ENCODE results near the gene DHX58.
A peak's percentile ranks its signal among the peaks of the same experiment; 100 is the strongest.

DHX58 gene

GRCh38 chr17:42133461-42134041 is 21.0 kb upstream of the DHX58 start:
- Mint-ChIP-seq H3K27me3 (no peaks in the 10 kb centered on the region), H3K9me3 (no peaks in the 10 kb centered on the region), H3K4me1 (peaks cover 66% of the 10 kb centered on the region), H3K4me3 (peak overlapping the region in 1 of 2 donors; percentile 36), H3K27ac (no peak overlapping the region)
- ATAC-seq (peak; percentile 75), DNase-seq (no peak)

DNA sequence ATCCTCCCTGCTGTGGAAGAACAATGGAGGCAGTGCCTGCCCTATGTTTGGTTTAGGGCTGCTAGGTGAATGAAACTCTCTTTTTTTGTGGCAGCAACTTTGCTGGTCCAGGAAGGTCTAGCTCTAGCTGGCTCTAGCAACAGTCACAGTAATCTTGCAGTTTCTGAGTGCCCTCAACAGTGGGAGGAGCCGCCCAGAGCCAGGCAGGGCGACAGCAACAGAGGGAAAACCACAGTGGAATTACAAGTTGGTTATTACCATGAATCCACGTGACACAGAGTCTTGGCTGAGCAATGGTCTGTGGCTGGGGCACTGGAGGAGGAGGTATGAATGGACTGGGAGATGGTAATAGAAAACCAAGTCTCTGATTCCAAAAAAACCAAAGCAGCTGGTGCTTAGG is 20.4 kb upstream of the DHX58 start:
- DNase-seq = peak in 1 of 2 donors; percentile 52
- H3K27ac Mint-ChIP-seq = peak overlapping the region; percentile 68 to 88

GRCh38 chr17:42131981-42132432 is 19.5 kb upstream of the DHX58 start:
- DNase-seq (no peak), ATAC-seq (no peak)
- H3K4me3 Mint-ChIP-seq = no peak overlapping the region
- H3K27me3 Mint-ChIP-seq = no peaks in the 10 kb centered on the region
- peak overlapping the region in 1 of 2 donors; percentile 88 for H3K27ac Mint-ChIP-seq
- H3K9me3 Mint-ChIP-seq = no peaks in the 10 kb centered on the region
- H3K4me1 Mint-ChIP-seq = peaks cover 62% of the 10 kb centered on the region

More for the DNA sequence above, 20.4 kb upstream of the DHX58 start:
- H3K27me3 Mint-ChIP-seq = no peaks in the 10 kb centered on the region
- H3K4me1 Mint-ChIP-seq = peaks cover 67% of the 10 kb centered on the region
- H3K4me3 Mint-ChIP-seq = peak overlapping the region; percentile 23 to 36
- no peaks in the 10 kb centered on the region for H3K9me3 Mint-ChIP-seq
- ATAC-seq = peak; percentile 86

DNA sequence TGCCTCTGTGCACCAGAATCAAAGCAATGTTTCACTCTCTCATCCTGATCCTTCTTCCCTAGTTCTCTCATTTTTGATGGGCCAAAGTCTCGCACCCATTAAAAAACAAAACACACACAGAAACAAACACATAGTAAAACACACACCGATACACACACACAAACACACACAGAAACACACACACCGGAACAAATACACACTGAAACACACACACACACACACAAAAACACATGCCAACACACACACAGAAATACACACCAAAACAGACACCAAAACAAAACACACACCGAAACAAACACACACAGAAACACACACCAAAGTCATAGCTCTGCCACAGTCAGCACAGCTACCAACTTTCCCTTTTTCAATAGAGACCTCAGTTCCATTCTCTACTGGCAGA is 18.7 kb upstream of the DHX58 start:
- ATAC-seq (no peak), DNase-seq (no peak)
- Mint-ChIP-seq H3K27ac (peak overlapping the region in 1 of 2 donors; percentile 24), H3K4me3 (no peak overlapping the region), H3K9me3 (no peaks in the 10 kb centered on the region), H3K4me1 (peaks cover 55% of the 10 kb centered on the region), H3K27me3 (no peaks in the 10 kb centered on the region)

GRCh38 chr17:42130310-42130936 is 17.9 kb upstream of the DHX58 start:
- DNase-seq = no peak
- H3K27ac Mint-ChIP-seq = peak overlapping the region in 1 of 2 donors; percentile 91

DNA sequence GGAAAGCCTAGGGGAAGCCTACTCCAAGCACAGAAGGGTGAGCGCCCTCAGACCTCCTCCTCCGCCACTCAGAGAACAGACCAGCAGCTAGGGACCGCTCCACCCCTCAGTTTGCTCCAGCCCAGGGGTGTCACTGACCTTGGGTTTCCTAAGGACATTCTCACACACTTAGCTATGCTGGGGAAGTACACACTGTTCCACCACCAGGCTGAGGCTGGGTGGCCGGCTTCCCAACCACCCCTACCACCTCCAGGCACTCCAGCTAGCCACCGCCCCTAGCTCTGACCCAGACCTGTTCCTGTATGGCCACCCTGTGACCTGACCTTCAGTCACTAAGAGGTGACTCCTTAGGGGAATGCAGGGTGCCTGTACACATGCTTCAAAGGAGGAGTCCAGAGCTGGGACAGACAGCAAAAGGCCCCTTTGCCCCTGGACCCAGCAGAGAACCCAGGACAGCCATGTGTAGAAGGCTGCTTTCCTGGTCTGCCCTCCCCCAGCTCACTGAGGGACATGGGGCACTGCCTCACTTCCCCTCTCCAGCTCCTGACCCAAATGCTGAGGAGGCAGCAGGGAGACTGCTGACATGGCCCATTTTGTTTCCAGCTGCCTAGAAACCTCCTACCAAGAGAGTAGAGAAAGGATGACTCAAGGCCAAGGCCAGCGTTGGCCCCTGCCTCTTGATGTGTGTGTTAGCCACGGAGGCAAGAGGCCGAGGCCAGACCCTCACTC is 16.8 kb upstream of the DHX58 start:
- DNase-seq (no peak), ATAC-seq (no peak)
- Mint-ChIP-seq H3K9me3 (no peaks in the 10 kb centered on the region), H3K27ac (peak overlapping the region; percentile 70 to 84), H3K4me1 (peaks cover 44% of the 10 kb centered on the region), H3K4me3 (no peak overlapping the region), H3K27me3 (no peaks in the 10 kb centered on the region)

More at GRCh38 chr17:42130310-42130936, 17.9 kb upstream of the DHX58 start:
- Mint-ChIP-seq H3K4me1 (peaks cover 46% of the 10 kb centered on the region), H3K27me3 (no peaks in the 10 kb centered on the region), H3K9me3 (no peaks in the 10 kb centered on the region), H3K4me3 (no peak overlapping the region)
- ATAC-seq = no peak

DNA sequence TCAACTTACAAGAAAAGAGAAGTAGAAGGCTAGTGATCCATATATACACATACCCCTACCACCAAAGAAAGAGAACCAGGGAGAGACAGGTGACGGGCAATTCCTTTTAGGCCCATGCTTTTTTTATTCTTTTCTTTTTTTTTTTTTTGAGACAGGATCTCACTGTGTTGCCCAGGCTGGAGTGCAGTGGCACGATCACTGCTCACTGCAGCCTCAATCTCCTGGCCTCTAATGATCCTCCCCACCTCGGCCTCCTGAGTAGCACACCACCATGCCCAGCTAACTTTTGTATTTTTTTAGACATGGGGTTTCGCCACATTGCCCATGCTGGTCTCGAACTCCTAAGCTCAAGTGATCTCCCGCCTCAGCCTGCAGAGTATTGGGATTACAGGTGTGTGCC is 14.9 kb upstream of the DHX58 start:
- no peak overlapping the region for H3K4me3 Mint-ChIP-seq
- ATAC-seq (no peak), DNase-seq (no peak)
- peak overlapping the region in 1 of 2 donors; percentile 34 for H3K27ac Mint-ChIP-seq
- no peaks in the 10 kb centered on the region for H3K27me3 Mint-ChIP-seq
- H3K9me3 Mint-ChIP-seq = no peaks in the 10 kb centered on the region
- peaks cover 27% of the 10 kb centered on the region for H3K4me1 Mint-ChIP-seq

DNA sequence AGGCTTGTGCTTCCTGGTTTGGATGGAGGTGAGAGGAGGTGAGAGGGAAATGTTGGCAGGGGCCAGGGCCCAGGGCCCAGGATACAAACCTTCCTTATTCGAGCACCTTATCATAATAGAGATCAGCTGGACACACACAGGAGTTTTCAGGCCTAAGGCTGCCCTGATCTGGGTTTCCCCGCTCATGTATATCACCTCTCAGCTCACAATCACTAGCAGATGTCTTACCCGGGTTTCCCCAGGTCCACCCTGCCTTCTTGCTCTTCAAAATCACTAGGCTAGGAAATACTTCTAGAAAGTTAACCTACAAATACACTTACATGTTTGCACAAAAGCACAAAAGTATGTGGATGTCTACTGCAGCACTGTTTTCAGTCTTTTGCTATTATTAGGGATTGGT is 14.3 kb upstream of the DHX58 start:
- H3K9me3 Mint-ChIP-seq = no peaks in the 10 kb centered on the region
- DNase-seq (no peak), ATAC-seq (no peak)
- H3K4me3 Mint-ChIP-seq = no peak overlapping the region
- H3K4me1 Mint-ChIP-seq = peaks cover 21% of the 10 kb centered on the region
- peak overlapping the region; percentile 16 to 74 for H3K27ac Mint-ChIP-seq
- H3K27me3 Mint-ChIP-seq = no peaks in the 10 kb centered on the region

GRCh38 chr17:42125565-42125964 is 13.1 kb upstream of the DHX58 start:
- Mint-ChIP-seq H3K9me3 (no peaks in the 10 kb centered on the region), H3K4me3 (no peak overlapping the region)
- no peak for ATAC-seq

DNA sequence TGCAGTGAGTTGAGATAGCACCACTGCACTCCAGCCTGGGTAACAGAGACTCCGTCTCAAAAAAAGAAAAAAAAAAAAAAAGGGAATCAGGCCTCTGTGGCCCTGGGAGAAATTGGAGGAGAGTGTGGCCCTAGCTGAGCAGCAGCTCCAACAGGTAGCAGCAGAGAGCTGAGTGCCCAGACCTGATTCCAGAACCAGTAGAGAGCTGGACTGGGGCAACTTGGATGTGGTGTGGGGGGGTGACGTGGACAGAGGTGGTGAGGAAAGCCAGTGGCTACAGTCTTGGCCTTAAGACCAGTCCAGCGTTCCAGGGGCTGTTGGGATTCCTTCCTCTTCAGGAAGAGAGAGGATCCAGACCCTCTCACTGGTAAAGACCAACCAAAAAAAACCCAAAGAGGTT is 11.7 kb upstream of the DHX58 start:
- no peak overlapping the region for H3K4me3 Mint-ChIP-seq
- ATAC-seq (no peak), DNase-seq (no peak)
- peaks cover 32% of the 10 kb centered on the region for H3K4me1 Mint-ChIP-seq
- no peaks in the 10 kb centered on the region for H3K9me3 Mint-ChIP-seq
- no peak overlapping the region for H3K27ac Mint-ChIP-seq
- no peaks in the 10 kb centered on the region for H3K27me3 Mint-ChIP-seq

More at GRCh38 chr17:42125565-42125964, 13.1 kb upstream of the DHX58 start:
- H3K27me3 Mint-ChIP-seq = no peaks in the 10 kb centered on the region
- DNase-seq = no peak
- H3K4me1 Mint-ChIP-seq = peaks cover 24% of the 10 kb centered on the region
- H3K27ac Mint-ChIP-seq = no peak overlapping the region

DNA sequence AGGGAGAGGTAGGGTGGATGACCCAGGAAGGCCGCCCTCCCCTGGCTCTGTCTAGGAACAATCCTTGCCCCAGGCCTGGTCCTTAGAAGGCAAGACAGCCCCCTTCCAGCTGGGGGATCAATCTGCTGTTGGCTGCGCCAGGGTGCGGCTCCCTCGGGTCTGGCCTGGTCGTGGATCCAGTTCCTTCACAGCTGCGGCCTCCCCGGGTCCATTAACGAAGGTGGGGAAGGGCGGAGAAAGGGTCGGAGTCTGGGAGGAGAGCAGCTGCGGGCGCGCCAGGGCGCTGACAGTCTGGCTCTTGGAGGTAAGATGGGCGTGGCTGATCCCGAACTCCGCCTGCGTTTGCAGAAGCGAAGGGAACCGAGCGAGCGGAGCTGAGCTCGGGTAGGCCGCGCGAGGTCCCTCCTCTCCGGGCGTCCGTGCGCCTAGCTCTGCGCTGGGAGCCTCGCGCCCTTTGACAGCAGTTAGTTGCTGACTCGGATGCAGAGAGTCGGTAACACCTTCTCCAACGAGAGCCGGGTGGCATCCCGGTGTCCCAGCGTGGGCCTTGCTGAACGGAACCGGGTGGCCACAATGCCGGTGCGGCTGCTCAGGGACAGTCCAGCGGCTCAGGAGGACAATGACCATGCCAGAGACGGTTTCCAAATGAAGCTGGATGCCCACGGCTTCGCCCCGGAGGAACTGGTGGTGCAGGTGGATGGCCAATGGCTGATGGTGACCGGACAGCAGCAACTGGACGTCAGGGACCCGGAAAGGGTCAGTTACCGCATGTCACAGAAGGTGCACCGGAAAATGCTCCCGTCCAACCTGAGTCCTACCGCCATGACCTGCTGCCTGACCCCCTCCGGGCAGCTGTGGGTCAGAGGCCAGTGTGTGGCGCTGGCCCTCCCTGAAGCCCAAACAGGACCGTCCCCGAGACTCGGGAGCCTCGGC is 10.1 kb upstream of the DHX58 start, which contains the start of gene HSPB9:
Gene HSPB9 (plus strand): TSS at position 434 of the 933 bp plus-strand sequence. CDS start 47 bp downstream, at position 481.
- Mint-ChIP-seq H3K4me1 (peaks cover 36% of the 10 kb centered on the region), H3K27ac (peak within 1 kb of the TSS; percentile 61 to 85), H3K27me3 (no peaks in the 10 kb centered on the region), H3K4me3 (peak within 1 kb of the TSS; percentile 78 to 81), H3K9me3 (no peaks in the 10 kb centered on the region)
- DNase-seq = no peak
- ATAC-seq = no peak

- ATAC-seq = peak; percentile 89
- H3K27me3 Mint-ChIP-seq = no peaks in the 10 kb centered on the region
Measured at GRCh38 chr17:42120770-42121769, 8.6 kb upstream of the DHX58 start, which contains the start of gene KAT2A. Gene KAT2A, minus strand, starts transcription at chr17:42121367. Its CDS starts 63 bp downstream, at chr17:42121304.

DNA sequence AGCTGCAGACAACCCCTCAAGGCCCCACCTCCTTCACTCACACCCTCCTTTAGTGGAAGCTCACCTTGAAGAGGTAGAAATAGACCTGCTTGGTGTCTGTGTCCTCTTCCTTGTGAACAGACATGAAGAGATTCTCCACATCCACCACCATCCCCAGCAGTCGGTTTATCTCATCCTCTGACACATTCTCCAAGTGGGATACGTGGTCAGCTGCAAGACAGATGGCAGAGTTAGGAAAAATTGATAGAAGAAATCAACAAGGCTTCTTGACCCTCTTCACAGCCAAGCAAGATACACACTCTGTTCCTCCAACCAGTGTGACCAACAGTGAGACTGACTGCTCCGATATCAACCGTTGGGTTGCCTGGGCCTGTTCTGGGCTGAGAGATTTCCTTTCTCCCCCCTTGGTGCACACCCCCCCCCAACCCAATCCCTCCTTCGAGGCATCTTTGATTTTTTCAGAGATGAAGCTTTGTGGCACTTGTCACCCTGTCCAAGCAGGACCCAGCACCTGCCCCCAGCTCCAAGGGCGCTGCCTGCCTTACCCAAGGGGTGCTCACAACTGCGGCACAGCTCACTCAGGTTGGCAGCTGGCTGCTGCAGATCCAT is 7.8 kb upstream of the DHX58 start:
- no peaks in the 10 kb centered on the region for H3K27me3 Mint-ChIP-seq
- no peaks in the 10 kb centered on the region for H3K9me3 Mint-ChIP-seq
- peaks cover 57% of the 10 kb centered on the region for H3K4me1 Mint-ChIP-seq
- DNase-seq (no peak), ATAC-seq (no peak)
- H3K4me3 Mint-ChIP-seq = peak overlapping the region; percentile 60 to 64
- no peak overlapping the region for H3K27ac Mint-ChIP-seq

More at GRCh38 chr17:42120770-42121769, 8.6 kb upstream of the DHX58 start, which contains the start of gene KAT2A:
- H3K4me3 Mint-ChIP-seq = peak within 1 kb of the TSS; percentile 78 to 81
- H3K27ac Mint-ChIP-seq = peak within 1 kb of the TSS; percentile 61 to 85
- H3K9me3 Mint-ChIP-seq = no peaks in the 10 kb centered on the region
- H3K4me1 Mint-ChIP-seq = peaks cover 50% of the 10 kb centered on the region
- peak; percentile 62 to 74 for DNase-seq
